Common myeloid progenitor, CD34-positive (primary cell): ENCODE results near the gene MGLL.

Experiments used
- CTCF ChIA-PET: fragments of 350-600 bp; sonication (Branson Sonifier 250); formaldehyde crosslinking; loops from one replicate; lab custom pipeline; 2021; ENCODE audit warnings: antibody characterized with exemption; lab: Charles Lee
- POLR2A ChIA-PET: fragments of 350-600 bp; sonication (Branson Sonifier 250); formaldehyde crosslinking; loops from one replicate; lab custom pipeline; 2021; ENCODE audit warnings: antibody characterized with exemption; lab: Charles Lee
- DNase-seq, 3 donors: peaks; one replicate each; pipeline versions ENCODE4 v3.0.0 to v3.0.0-alpha.2; 2013
- H3K27ac ChIP-seq, 2 experiments: 1 replicate in 1 of 2; 2 replicates in 1 of 2; pipeline ENCODE4 v1.7.0; 2013; ENCODE audit warnings: inconsistent platforms in 2 of 2, low read length in 2 of 2, mild to moderate bottlenecking in 2 of 2, low read depth in 1 of 2, moderate library complexity in 1 of 2; ENCODE audit not compliant: severe bottlenecking in 2 of 2, insufficient read depth in 1 of 2, poor library complexity in 1 of 2
- H3K27me3 ChIP-seq, 5 experiments: replicated peaks in 2 of 5; 1 replicate in 3 of 5; 2 replicates in 2 of 5; pipeline versions ENCODE4 v1.6.1 to v1.7.0; 2013; ENCODE audit warnings: low read length in 4 of 5, mild to moderate bottlenecking in 2 of 5, moderate library complexity in 2 of 5, inconsistent platforms in 1 of 5; ENCODE audit not compliant: insufficient read depth in 5 of 5, control insufficient read depth in 4 of 5
- H3K36me3 ChIP-seq, 4 experiments: 1 replicate in 2 of 4; 2 replicates in 2 of 4; pipeline versions ENCODE4 v1.6.1 to v1.7.0; 2013; ENCODE audit warnings: low read length in 3 of 4, control low read depth in 1 of 4, mild to moderate bottlenecking in 1 of 4; ENCODE audit not compliant: control insufficient read depth in 4 of 4, insufficient read depth in 4 of 4
- H3K4me1 ChIP-seq, 4 experiments: 1 replicate in 3 of 4; 2 replicates in 1 of 4; pipeline versions ENCODE4 v1.6.1 to v1.7.1; 2013; ENCODE audit warnings: low read length in 3 of 4, mild to moderate bottlenecking in 3 of 4, control low read depth in 1 of 4, inconsistent platforms in 1 of 4, moderate library complexity in 1 of 4; ENCODE audit not compliant: control insufficient read depth in 4 of 4, insufficient read depth in 4 of 4; ENCODE audit errors: control extremely low read depth in 1 of 4
- H3K4me3 ChIP-seq, 7 experiments: 1 replicate in 4 of 7; 2 replicates in 3 of 7; pipeline versions ENCODE4 v1.5.1 to v1.7.0; 2013; ENCODE audit warnings: mild to moderate bottlenecking in 7 of 7, low read length in 6 of 7, moderate library complexity in 6 of 7, inconsistent platforms in 2 of 7, low read depth in 2 of 7, control low read depth in 1 of 7; ENCODE audit not compliant: insufficient read depth in 4 of 7, control insufficient read depth in 1 of 7; ENCODE audit errors: extremely low read depth in 1 of 7
- H3K9me3 ChIP-seq, 5 experiments: 1 replicate in 4 of 5; 2 replicates in 1 of 5; pipeline versions ENCODE4 v1.6.1 to v1.7.1; 2013; ENCODE audit warnings: low read length in 4 of 5, mild to moderate bottlenecking in 2 of 5, inconsistent platforms in 1 of 5, low read depth in 1 of 5, moderate library complexity in 1 of 5; ENCODE audit not compliant: control insufficient read depth in 4 of 5, insufficient read depth in 2 of 5; ENCODE audit errors: control extremely low read depth in 1 of 5
- WGBS: methylation state at CpG from one replicate; pipeline ENCODE4 v1.1.5; 2013; ENCODE audit not compliant: insufficient coverage; 5-methylcytosine and 5-hydroxymethylcytosine counted together

Gene MGLL

DNA sequence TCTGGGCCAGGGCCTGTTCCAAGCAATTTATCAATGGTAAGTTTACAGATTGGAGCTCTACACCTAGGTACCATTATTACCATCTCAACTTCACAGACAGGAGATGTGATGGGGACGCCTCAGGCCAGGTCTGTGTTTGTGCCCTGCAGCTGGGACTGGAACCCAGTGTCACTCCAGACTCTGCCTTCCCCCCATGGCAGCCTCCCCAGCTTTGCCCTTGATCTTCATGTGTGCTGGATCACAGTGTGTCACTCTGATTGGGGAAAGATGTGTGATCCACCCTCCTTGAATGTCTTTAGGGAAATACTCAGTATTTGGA lies 59.6 kb downstream of the MGLL start:
- Histone ChIP-seq H3K27ac (peak overlapping the region; percentile 20 to 75), H3K4me1 (peaks cover 8 to 84% (median 73%) of the 10 kb centered on the region in 4 experiments), H3K27me3 (no peaks in the 10 kb centered on the region), H3K4me3 (peak overlapping the region in 2 of 7 experiments; percentile 56 to 59), H3K9me3 (peaks cover 0 to 2% (median 0%) of the 10 kb centered on the region in 5 experiments), H3K36me3 (peaks cover 0 to 5% (median 3%) of the 10 kb centered on the region in 4 experiments)
- CTCF ChIA-PET, result interaction anchor here (1.0 to 12.1 kb wide), 8 partner anchors 8 to 69 kb away, joined by 4 to 125 read pairs (median 14); no protein-coding TSS in a partner anchor
- POLR2A ChIA-PET, result interaction anchor here (0.8 to 1.4 kb wide), 4 partner anchors 19 to 59 kb away, joined by 3 to 6 read pairs (median 4); partner anchors contain the start of gene MGLL
- WGBS, result 100% methylated on average over 1 of the region's 1 CpG
- DNase-seq, result no peak

GRCh38 chr3:127762077-127762786 lies 60.1 kb downstream of the MGLL start:
- Histone ChIP-seq H3K9me3 (no peaks in the 10 kb centered on the region), H3K4me1 (peaks cover 8 to 84% (median 73%) of the 10 kb centered on the region in 4 experiments), H3K4me3 (peak overlapping the region in 4 of 7 experiments; percentile 17 to 59 (median 52)), H3K27ac (peak overlapping the region; percentile 20 to 75), H3K27me3 (no peaks in the 10 kb centered on the region), H3K36me3 (peaks cover 0 to 5% (median 3%) of the 10 kb centered on the region in 4 experiments)
- ChIA-PET POLR2A (interaction anchor here (0.5 to 1.4 kb wide), 5 partner anchors 17 to 60 kb away, joined by 3 to 6 read pairs (median 5); partner anchors contain the start of gene MGLL), CTCF (interaction anchor here (0.7 to 12.1 kb wide), 12 partner anchors 8 to 70 kb away, joined by 4 to 125 read pairs (median 10); partner anchors contain the start of gene MGLL)
- DNase-seq, result peak; percentile 58 to 91 (median 80)
- WGBS, result 2% methylated on average over 15 of the region's 15 CpGs

- CTCF ChIA-PET, result interaction anchor here (0.7 to 12.1 kb wide), 12 partner anchors 9 to 71 kb away, joined by 3 to 125 read pairs (median 8); partner anchors contain the start of gene MGLL
Observed at GRCh38 chr3:127761441-127761801, 60.9 kb downstream of the MGLL start.

DNA sequence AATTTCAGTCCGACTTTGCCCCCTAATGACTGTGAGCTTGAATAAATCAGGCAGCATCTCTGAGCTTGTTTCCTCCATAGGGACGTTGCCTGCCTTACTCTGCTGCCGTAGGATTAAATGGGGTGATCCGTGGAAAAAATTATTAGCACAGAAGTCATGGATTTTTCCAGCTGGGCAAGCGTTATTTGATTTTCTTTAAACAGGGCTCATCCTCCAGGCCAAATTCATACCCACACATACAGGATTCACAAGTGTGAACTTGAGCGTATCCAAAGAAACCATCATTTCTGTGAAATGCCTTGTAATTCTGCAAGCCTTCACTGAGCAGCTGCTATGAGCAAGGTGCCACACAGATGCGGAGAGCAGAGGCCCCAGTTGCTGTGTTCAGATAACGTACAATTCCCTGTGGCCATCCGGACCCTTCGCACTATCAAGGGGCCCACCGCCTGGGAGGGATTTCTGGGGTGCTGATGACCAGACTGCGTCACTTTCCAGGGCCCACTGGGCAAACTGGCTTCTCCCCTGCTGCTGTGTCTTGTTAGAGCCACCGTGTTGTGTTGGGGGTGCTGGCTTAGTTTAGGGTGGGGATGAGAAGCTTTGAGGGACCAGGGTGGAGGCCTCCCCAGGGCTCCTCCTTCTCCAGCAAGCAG lies 61.4 kb downstream of the MGLL start:
- Histone ChIP-seq H3K36me3 (peaks cover 0 to 3% (median 2%) of the 10 kb centered on the region in 4 experiments), H3K27ac (peak overlapping the region; percentile 20 to 75), H3K9me3 (no peaks in the 10 kb centered on the region), H3K27me3 (no peaks in the 10 kb centered on the region), H3K4me1 (peaks cover 8 to 80% (median 67%) of the 10 kb centered on the region in 4 experiments), H3K4me3 (peak overlapping the region in 4 of 7 experiments; percentile 17 to 59 (median 38))
- 91% methylated on average over 11 of the region's 13 CpGs for WGBS
- POLR2A ChIA-PET, result interaction anchor here (1.1 kb wide), 1 partner anchor 10 kb away, joined by 4 read pairs; no protein-coding TSS in a partner anchor
- CTCF ChIA-PET, result interaction anchor here (0.8 to 12.1 kb wide), 10 partner anchors 10 to 72 kb away, joined by 3 to 125 read pairs (median 10); no protein-coding TSS in a partner anchor
- DNase-seq, result peak in 1 of 3 donors; percentile 44

More at GRCh38 chr3:127761441-127761801, 60.9 kb downstream of the MGLL start:
- POLR2A ChIA-PET, result interaction anchor here (1.1 to 1.4 kb wide), 3 partner anchors 10 to 61 kb away, joined by 4 to 6 read pairs (median 5); partner anchors contain the start of gene MGLL
- no peaks in the 10 kb centered on the region for H3K9me3 ChIP-seq
- H3K36me3 ChIP-seq, result peaks cover 0 to 3% (median 2%) of the 10 kb centered on the region in 4 experiments
- peaks cover 8 to 81% (median 72%) of the 10 kb centered on the region in 4 experiments for H3K4me1 ChIP-seq
- H3K27ac ChIP-seq, result peak overlapping the region; percentile 20 to 75
- peak overlapping the region in 4 of 7 experiments; percentile 17 to 59 (median 52) for H3K4me3 ChIP-seq
- DNase-seq, result peak in 2 of 3 donors; percentile 71 to 80
- H3K27me3 ChIP-seq, result no peaks in the 10 kb centered on the region
- WGBS, result 8% methylated on average over 9 of the region's 12 CpGs

DNA sequence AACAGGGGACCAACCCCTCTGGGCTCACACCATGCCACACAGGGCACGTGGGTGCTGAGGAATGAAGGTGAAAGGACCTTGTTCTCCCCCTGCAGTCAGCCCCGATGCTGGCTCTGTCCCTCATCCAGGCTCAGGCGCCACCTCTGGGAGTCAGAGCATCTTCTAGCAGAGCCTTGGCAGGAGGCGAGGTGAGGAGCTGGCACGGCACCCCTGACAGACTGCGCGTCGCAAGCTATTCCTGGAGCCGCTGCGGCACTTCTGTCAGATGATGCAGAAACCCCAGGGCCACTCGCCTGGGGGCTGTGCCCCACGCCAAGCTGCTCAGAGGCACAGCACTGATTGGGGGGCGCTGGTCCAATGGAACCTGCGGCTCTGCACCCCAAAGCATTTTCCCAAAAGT lies 62.0 kb downstream of the MGLL start:
- H3K9me3 ChIP-seq, result no peaks in the 10 kb centered on the region
- peak overlapping the region; percentile 8 to 25 for H3K27ac ChIP-seq
- no peaks in the 10 kb centered on the region for H3K27me3 ChIP-seq
- no peak overlapping the region for H3K4me3 ChIP-seq
- 97% methylated on average over 13 of the region's 14 CpGs for WGBS
- DNase-seq, result no peak
- CTCF ChIA-PET, result interaction anchor here (0.8 to 12.1 kb wide), 9 partner anchors 10 to 72 kb away, joined by 3 to 125 read pairs (median 10); partner anchors contain the start of gene MGLL
- H3K4me1 ChIP-seq, result peaks cover 8 to 80% (median 67%) of the 10 kb centered on the region in 4 experiments
- POLR2A ChIA-PET, result interaction anchor here (1.1 kb wide), 1 partner anchor 9 kb away, joined by 4 read pairs; no protein-coding TSS in a partner anchor
- peaks cover 0 to 3% (median 1%) of the 10 kb centered on the region in 4 experiments for H3K36me3 ChIP-seq

GRCh38 chr3:127759826-127760225 lies 62.5 kb downstream of the MGLL start:
- no peak for DNase-seq

More at GRCh38 chr3:127759826-127760225, 62.5 kb downstream of the MGLL start:
- Histone ChIP-seq H3K4me3 (no peak overlapping the region), H3K27ac (peak overlapping the region; percentile 8 to 25), H3K9me3 (no peaks in the 10 kb centered on the region), H3K36me3 (peaks cover 0 to 3% (median 1%) of the 10 kb centered on the region in 4 experiments), H3K4me1 (peaks cover 8 to 80% (median 66%) of the 10 kb centered on the region in 4 experiments), H3K27me3 (no peaks in the 10 kb centered on the region)
- ChIA-PET POLR2A (no interaction called here), CTCF (interaction anchor here (0.8 to 12.1 kb wide), 9 partner anchors 10 to 73 kb away, joined by 3 to 125 read pairs (median 10); partner anchors contain the start of gene MGLL)
- 55% methylated on average over 7 of the region's 8 CpGs for WGBS
